ENCODE data around the gene ORM2.

The ORM2 gene

DNA sequence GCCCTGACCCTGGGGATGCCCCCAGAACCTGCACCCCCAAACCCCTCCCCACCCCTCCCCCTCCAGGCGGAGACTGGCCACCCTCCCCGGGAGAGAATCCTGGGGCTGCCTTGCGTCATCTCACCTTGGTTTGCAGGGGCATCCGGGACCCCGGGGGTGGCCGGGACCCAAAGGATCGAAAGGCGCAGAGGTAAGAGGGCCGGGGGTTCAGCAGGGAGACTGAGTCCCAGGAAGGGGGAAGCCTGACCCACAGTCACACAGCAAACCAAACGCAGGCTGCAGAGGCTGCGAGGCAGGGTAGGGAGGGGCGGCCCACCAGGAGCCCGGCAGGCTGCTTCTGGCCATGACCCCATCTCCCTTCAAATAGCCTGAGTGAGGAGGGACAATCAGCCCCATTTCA lies 40.6 kb upstream of the ORM2 start:
- TF ChIP-seq, protein P1, sequence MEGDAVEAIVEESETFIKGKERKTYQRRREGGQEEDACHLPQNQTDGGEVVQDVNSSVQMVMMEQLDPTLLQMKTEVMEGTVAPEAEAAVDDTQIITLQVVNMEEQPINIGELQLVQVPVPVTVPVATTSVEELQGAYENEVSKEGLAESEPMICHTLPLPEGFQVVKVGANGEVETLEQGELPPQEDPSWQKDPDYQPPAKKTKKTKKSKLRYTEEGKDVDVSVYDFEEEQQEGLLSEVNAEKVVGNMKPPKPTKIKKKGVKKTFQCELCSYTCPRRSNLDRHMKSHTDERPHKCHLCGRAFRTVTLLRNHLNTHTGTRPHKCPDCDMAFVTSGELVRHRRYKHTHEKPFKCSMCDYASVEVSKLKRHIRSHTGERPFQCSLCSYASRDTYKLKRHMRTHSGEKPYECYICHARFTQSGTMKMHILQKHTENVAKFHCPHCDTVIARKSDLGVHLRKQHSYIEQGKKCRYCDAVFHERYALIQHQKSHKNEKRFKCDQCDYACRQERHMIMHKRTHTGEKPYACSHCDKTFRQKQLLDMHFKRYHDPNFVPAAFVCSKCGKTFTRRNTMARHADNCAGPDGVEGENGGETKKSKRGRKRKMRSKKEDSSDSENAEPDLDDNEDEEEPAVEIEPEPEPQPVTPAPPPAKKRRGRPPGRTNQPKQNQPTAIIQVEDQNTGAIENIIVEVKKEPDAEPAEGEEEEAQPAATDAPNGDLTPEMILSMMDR (IDR thresholded peaks at IDR 0.05; ENCODE audit: insufficient read depth, low read depth, low read length, missing control alignments): no peak
- no peak overlapping the region for H3K4me3 ChIP-seq (ENCODE audit: low read length)
- no peak for DNase-seq (ENCODE audit: low read depth)

DNA sequence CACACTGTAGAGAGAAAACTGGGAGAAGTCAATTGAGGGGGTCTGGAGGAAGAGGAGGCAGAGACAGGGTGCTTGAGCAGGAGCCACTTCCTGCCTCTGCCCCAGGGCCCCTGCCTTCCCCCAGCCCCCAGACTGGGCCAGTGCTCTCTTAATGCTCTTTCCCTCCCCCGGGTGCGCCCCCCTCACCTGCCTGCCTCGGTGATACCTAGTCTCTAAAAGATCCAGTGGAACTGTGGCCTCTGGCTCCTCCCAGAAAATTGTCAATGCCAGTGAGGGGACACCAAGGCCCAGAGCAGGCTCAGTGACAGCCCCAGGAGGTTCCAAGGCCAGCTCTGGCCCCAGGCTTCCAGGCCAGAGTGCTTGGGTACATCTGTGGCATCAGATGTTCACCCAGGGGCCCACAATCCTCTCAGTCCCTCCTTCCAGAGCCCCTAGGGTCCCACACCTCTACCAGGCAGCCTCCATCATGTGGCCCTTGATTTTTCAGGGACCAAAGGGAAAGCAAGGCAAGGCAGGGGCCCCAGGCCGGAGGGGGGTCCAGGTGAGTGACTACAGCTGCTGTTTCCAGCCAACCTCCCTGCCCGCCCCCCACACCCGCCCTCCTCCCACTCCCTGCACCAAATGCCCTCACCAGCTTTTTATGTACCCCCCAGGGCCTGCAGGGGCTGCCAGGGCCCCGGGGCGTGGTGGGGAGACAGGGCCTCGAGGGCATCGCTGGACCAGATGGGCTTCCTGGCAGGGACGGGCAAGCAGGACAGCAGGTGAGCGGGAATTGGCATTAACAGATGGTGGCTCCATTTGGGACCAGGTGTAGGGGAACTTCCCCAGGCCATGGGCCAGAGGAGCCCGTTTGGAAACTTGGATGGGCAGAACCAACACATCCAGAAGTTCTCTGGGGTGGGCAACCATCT lies 39.8 kb upstream of the ORM2 start:
- TF ChIP-seq, protein P1 (IDR thresholded peaks at IDR 0.05; ENCODE audit: insufficient read depth, low read depth, low read length, missing control alignments): no peak
- DNase-seq (ENCODE audit: low read depth): no peak
- H3K4me3 ChIP-seq (ENCODE audit: low read length): no peak overlapping the region

- TF ChIP-seq, protein P1 (IDR thresholded peaks at IDR 0.05; ENCODE audit: insufficient read depth, low read depth, low read length, missing control alignments): no peak
- DNase-seq (ENCODE audit: low read depth): no peak
- no peak overlapping the region for H3K4me3 ChIP-seq (ENCODE audit: low read length)
These were observed 39.1 kb upstream of the ORM2 start for GRCh38 chr9:114290561-114290986.

DNA sequence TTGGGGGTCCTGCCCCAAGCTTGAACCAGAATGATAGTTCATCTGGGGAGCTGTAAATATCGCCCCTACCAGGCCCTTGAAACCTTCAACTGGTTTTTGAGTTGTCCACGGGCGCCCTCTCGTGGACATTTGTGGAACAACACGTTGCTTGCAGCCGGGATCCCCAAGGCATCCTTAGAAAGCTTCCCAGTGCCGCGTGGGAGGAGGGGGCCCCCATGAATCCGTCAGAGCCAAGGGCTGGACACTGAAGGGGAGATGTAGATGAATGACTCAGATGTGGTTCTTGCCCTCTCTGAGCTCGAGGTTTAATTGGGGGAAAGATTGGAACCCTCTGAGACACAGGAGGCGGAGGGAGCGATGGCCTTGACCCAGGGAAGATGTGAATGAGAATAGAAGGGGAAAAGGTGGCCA lies 38.6 kb upstream of the ORM2 start:
- no peak overlapping the region for H3K4me3 ChIP-seq (ENCODE audit: low read length)
- peak; percentile 71 for DNase-seq (ENCODE audit: low read depth)
- TF ChIP-seq, protein P1 (IDR thresholded peaks at IDR 0.05; ENCODE audit: insufficient read depth, low read depth, low read length, missing control alignments): peak; percentile 80

DNA sequence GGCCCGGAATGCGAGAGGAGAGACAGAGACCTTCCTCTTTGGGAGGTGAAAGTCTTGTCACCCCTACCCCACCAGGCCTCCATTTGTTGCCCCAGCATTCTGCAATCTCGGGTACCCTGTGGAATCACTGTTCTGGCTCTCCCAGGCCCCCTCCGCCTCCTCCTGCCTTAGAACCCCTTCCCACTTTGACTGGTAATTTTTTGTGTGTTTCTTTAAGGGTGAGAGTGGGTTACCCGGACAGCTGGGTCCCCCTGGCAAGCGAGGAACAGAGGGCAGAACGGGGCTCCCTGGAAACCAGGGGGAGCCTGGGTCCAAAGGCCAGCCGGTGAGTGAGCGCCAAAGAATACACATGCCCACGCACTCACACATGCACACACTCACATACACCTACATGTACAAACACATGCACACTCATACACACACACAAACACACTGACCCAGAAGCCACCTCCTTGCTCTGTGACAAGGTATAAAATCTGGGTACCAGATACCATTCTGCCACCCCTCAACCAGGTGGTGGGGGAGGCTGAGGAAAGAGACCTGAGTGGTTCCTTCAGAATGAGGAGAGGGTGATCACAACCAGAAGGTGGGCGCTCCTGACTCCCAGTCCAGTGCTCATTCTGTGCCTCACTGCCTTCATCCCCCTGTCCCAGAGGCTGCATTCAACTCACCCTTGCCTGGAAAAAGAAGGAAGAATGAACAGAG lies 37.6 kb upstream of the ORM2 start:
- TF ChIP-seq, protein P1 (IDR thresholded peaks at IDR 0.05; ENCODE audit: insufficient read depth, low read depth, low read length, missing control alignments): no peak
- H3K4me3 ChIP-seq (ENCODE audit: low read length): no peak overlapping the region
- DNase-seq (ENCODE audit: low read depth): no peak

DNA sequence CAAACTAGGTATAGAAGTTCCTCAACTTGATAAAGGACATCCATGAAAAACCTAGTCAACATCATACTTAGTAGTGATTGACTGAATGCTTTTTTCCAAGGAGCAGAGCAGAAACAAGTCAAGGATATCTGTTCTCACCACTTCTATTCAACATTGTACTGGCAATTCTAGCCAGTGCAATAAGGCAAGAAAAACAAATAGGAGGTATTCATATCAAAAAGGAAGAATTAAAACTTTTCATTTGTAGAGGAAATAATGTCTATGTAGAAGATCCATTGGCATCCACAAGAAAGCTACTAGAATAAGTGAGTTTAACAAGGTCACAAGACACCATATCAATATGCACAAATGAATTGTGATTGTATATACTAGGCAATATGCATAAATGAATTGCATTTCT lies 35.0 kb upstream of the ORM2 start:
- TF ChIP-seq, protein P1 (IDR thresholded peaks at IDR 0.05; ENCODE audit: insufficient read depth, low read depth, low read length, missing control alignments): no peak
- DNase-seq (ENCODE audit: low read depth): no peak
- H3K4me3 ChIP-seq (ENCODE audit: low read length): no peak overlapping the region

Measured in epithelial cell of esophagus (primary cell).